WTC11 (cell line): ENCODE data around the gene WTIP. TPM values are rescaled to one million over a fixed set of nuclear protein-coding genes. Genes with fewer than 3 reads are reported as not detected.

ENCODE experiments used
- ATAC-seq: fragments of 200-7000 bp; cut with Tn5 transposase; 2 replicates; pipeline ENCODE4 v1.10.0; 2021; ENCODE audit warnings: mild to moderate bottlenecking, moderate library complexity
- CTCF ChIA-PET: fragments of 300-600 bp; sonication (Branson Sonifier 250); formaldehyde crosslinking; loops from one replicate; lab custom pipeline; 2021; ENCODE audit warnings: antibody characterized with exemption; lab: Charles Lee
- POLR2A ChIA-PET: fragments of 350-600 bp; sonication (Branson Sonifier 250); formaldehyde crosslinking; loops from one replicate; lab custom pipeline; 2021; ENCODE audit warnings: antibody characterized with exemption; lab: Charles Lee
- DNase-seq: peaks from one replicate; pipeline ENCODE4 v3.0.0; 2021; ENCODE audit warnings: low spot score
- H3K27ac Mint-ChIP-seq: 2 replicates; pipeline ENCODE4 v1.8.0; 2021; ENCODE audit warnings: mixed read lengths
- H3K27me3 Mint-ChIP-seq: 2 replicates; pipeline ENCODE4 v1.8.0; 2021; ENCODE audit warnings: low read depth, mild to moderate bottlenecking, moderate library complexity, mixed read lengths
- H3K36me3 Mint-ChIP-seq: 2 replicates; pipeline ENCODE4 v1.8.0; 2021; ENCODE audit warnings: mixed read lengths
- H3K4me1 Mint-ChIP-seq: 2 replicates; pipeline ENCODE4 v1.8.0; 2022; ENCODE audit warnings: mixed read lengths
- H3K4me3 Mint-ChIP-seq: 2 replicates; pipeline ENCODE4 v1.8.0; 2021; ENCODE audit warnings: mild to moderate bottlenecking, moderate library complexity, mixed read lengths
- H3K9me3 Mint-ChIP-seq: 2 replicates; pipeline ENCODE4 v1.8.0; 2021; ENCODE audit warnings: mixed read lengths
- AFF4 ChIP-seq: sonication (generic); formaldehyde crosslinking; IDR thresholded peaks from 2 replicates; pipeline ENCODE4 v1.8.1; 2023; ENCODE audit warnings: mild to moderate bottlenecking, missing genetic modification reagents, borderline replicate concordance
- ARID4B ChIP-seq: sonication (generic); formaldehyde crosslinking; IDR thresholded peaks from 2 replicates; pipeline ENCODE4 v1.8.0; 2023; ENCODE audit warnings: missing genetic modification reagents, mild to moderate bottlenecking, borderline replicate concordance
- ATF6 ChIP-seq: sonication (generic); formaldehyde crosslinking; IDR thresholded peaks from 2 replicates; pipeline ENCODE4 v1.8.1; 2023; ENCODE audit warnings: mild to moderate bottlenecking, missing genetic modification reagents
- CDX4 ChIP-seq: fragments of 250-450 bp; sonication (Bioruptor Pico); IDR thresholded peaks from 2 replicates; pipeline ENCODE4 v1.9.0; 2021; ENCODE audit warnings: moderate library complexity, mild to moderate bottlenecking, inconsistent platforms, borderline replicate concordance
- CREB1 ChIP-seq: sonication (generic); formaldehyde crosslinking; IDR thresholded peaks from 2 replicates; pipeline ENCODE4 v1.8.0; 2023; ENCODE audit warnings: mild to moderate bottlenecking, missing genetic modification reagents
- GTF2I ChIP-seq: fragments of 250-450 bp; sonication (Bioruptor Pico); conservative IDR thresholded peaks from 2 replicates; pipeline ENCODE4 v1.4.0; 2021; ENCODE audit warnings: mild to moderate bottlenecking
- HMGA2 ChIP-seq: fragments of 250-450 bp; sonication (Bioruptor Pico); IDR thresholded peaks from 2 replicates; pipeline ENCODE4 v1.4.0; 2021; ENCODE audit warnings: mild to moderate bottlenecking, moderate library complexity
- NFATC4 ChIP-seq: fragments of 250-450 bp; sonication (Bioruptor Pico); IDR thresholded peaks from 2 replicates; pipeline ENCODE4 v1.9.0; 2021; ENCODE audit warnings: mild to moderate bottlenecking
- NR2C2 ChIP-seq: sonication (generic); formaldehyde crosslinking; IDR thresholded peaks from 2 replicates; pipeline ENCODE4 v1.8.0; 2022; ENCODE audit warnings: mild to moderate bottlenecking, missing genetic modification reagents
- PRDM15 ChIP-seq: sonication (generic); formaldehyde crosslinking; IDR thresholded peaks from 2 replicates; pipeline ENCODE4 v1.8.0; 2022; ENCODE audit warnings: missing genetic modification reagents
- SMAD3 ChIP-seq: sonication (generic); formaldehyde crosslinking; IDR thresholded peaks from 2 replicates; pipeline ENCODE4 v1.8.0; 2022; ENCODE audit warnings: missing genetic modification reagents, mild to moderate bottlenecking, borderline replicate concordance
- USF2 ChIP-seq: sonication (generic); formaldehyde crosslinking; IDR thresholded peaks from 2 replicates; pipeline ENCODE4 v1.8.1; 2023; ENCODE audit warnings: mild to moderate bottlenecking, missing genetic modification reagents, moderate library complexity
- ZNF263 ChIP-seq: sonication (generic); formaldehyde crosslinking; IDR thresholded peaks from 2 replicates; pipeline ENCODE4 v1.8.1; 2022; ENCODE audit warnings: low read depth, mild to moderate bottlenecking, moderate library complexity, missing genetic modification reagents
- ZNF317 ChIP-seq: sonication (generic); formaldehyde crosslinking; IDR thresholded peaks from 2 replicates; pipeline ENCODE4 v1.8.1; 2023; ENCODE audit warnings: low read depth, mild to moderate bottlenecking, moderate library complexity, missing genetic modification reagents, borderline replicate concordance
- total RNA-seq: library from RNA; stranded (reverse); gene quantifications from 3 replicates; pipeline ENCODE4 v1.2.3, GENCODE V29; 2021
- TF ChIP-seq, protein P1 (sequence below): fragments of 250-450 bp; sonication (Bioruptor Pico); IDR thresholded peaks from 2 replicates; pipeline ENCODE4 v1.9.0; 2021; ENCODE audit warnings: mild to moderate bottlenecking

WTIP gene
- total RNA-seq, 1 experiment from 2014 or later: 14.3 TPM

DNA sequence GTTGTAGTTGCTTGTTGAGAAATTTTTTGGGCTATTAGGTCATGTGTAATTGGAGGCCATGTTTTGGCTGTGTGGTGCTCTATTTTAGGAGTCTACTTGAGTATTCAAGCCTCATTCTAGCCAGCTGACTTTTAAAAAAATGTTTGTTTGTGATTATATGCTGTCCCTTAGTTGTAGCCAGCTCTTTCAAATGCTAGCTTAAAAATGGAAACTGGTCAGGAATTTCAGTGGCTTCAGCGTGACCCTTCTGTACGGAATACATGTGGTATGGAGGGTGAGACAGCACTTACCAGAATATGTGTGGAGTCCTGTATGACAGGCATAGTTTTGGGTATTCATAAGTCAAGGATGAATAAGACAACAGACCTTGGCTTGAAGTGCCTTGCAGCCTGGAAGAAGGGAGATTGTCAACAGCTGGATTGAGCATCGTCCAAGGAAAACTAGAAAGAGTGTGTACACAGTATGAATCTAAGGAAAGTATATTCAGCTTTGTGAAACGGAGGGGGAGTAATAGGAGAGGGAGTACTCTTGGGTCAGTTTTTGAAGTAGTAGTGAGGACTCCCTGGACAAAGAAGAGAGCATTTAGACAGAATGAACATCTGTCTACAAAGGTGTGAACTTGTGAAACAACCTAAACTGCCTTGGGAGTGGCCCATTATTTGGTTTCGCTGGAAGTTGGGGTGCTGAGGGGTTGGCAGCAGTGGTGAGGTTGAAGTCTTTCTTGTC, 20.0 kb upstream of the WTIP start:
- Mint-ChIP-seq H3K4me1 (peaks cover 19% of the 10 kb centered on the region), H3K4me3 (no peak overlapping the region), H3K27ac (no peak overlapping the region), H3K9me3 (no peaks in the 10 kb centered on the region), H3K27me3 (no peaks in the 10 kb centered on the region), H3K36me3 (peaks cover 80% of the 10 kb centered on the region)
- ChIA-PET POLR2A (no interaction called here), CTCF (no interaction called here)
- ATAC-seq: no peak
- DNase-seq: no peak
- TF ChIP-seq ZNF317 (CRISPR knock-in tag) (no peak), CREB1 (CRISPR knock-in tag) (no peak), USF2 (CRISPR knock-in tag) (no peak), ZNF263 (CRISPR knock-in tag) (no peak), SMAD3 (CRISPR knock-in tag) (no peak), NR2C2 (CRISPR knock-in tag) (no peak), NFATC4 (CRISPR knock-in tag) (no peak), GTF2I (no peak), CDX4 (CRISPR knock-in tag) (no peak), AFF4 (no peak), ARID4B (CRISPR knock-in tag) (no peak), PRDM15 (CRISPR knock-in tag) (no peak), ATF6 (CRISPR knock-in tag) (no peak), HMGA2 (CRISPR knock-in tag) (no peak)
- TF ChIP-seq, protein P1, sequence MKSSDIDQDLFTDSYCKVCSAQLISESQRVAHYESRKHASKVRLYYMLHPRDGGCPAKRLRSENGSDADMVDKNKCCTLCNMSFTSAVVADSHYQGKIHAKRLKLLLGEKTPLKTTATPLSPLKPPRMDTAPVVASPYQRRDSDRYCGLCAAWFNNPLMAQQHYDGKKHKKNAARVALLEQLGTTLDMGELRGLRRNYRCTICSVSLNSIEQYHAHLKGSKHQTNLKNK (CRISPR knock-in tag): no peak
